Heart left ventricle (tissue), 16 donors: Measurements from ENCODE around the gene XPNPEP1. TPM values are rescaled to one million over a fixed set of nuclear protein-coding genes. Genes with fewer than 3 reads are reported as not detected.

Experiments used
- ATAC-seq, 4 donors: fragments of 200-7000 bp; cut with Tn5 transposase; one replicate each; pipeline ENCODE4 v1.9.1; 2020 to 2022; ENCODE audit warnings: moderate library complexity in 4 of 4, mild to moderate bottlenecking in 3 of 4, moderate number of reproducible peaks in 1 of 4
- DNase-seq, 5 donors: peaks; one replicate each; pipeline ENCODE4 v3.0.0-alpha.2; 2020
- H3K27ac ChIP-seq, 12 donors: fragments of 200-600 bp; sonication (generic) in 4 of 12; one replicate each; pipeline versions ENCODE4 v1.5.0 to v1.8.0; 2016 to 2022; ENCODE audit warnings: mild to moderate bottlenecking in 2 of 12
- H3K27me3 ChIP-seq, 9 donors: fragments of 200-600 bp; sonication (generic) in 2 of 9; one replicate each; pipeline versions ENCODE4 v1.5.1 to v1.8.0; 2016 to 2022; ENCODE audit warnings: mild to moderate bottlenecking in 3 of 9
- H3K36me3 ChIP-seq, 9 donors: fragments of 200-600 bp; sonication (generic) in 2 of 9; one replicate each; pipeline versions ENCODE4 v1.5.0 to v1.8.0; 2018 to 2022; ENCODE audit warnings: mild to moderate bottlenecking in 2 of 9
- H3K4me1 ChIP-seq, 12 donors: fragments of 200-600 bp; sonication (generic) in 4 of 12; one replicate each; pipeline versions ENCODE4 v1.5.0 to v1.8.0; 2016 to 2022; ENCODE audit warnings: mild to moderate bottlenecking in 3 of 12
- H3K4me3 ChIP-seq, 12 donors: fragments of 200-600 bp; sonication (generic) in 4 of 12; one replicate each; pipeline versions ENCODE4 v1.5.0 to v1.8.0; 2017 to 2022; ENCODE audit warnings: mild to moderate bottlenecking in 9 of 12, moderate library complexity in 4 of 12
- H3K9me3 ChIP-seq, 12 donors: fragments of 200-600 bp; sonication (generic) in 4 of 12; one replicate each; pipeline versions ENCODE4 v1.5.0 to v1.8.0; 2016 to 2022; ENCODE audit warnings: mild to moderate bottlenecking in 1 of 12
- POLR2A ChIP-seq, 2 donors: fragments of 450-650 bp; IDR thresholded peaks; one replicate each; pipeline ENCODE4 v1.6.1; 2017; ENCODE audit warnings: antibody characterized with exemption in 2 of 2, mild to moderate bottlenecking in 2 of 2, moderate library complexity in 2 of 2
- WGBS, 4 donors: extraction: QIAGEN DNeasy Blood & Tissue Kit in 2 of 4; methylation state at CpG; one replicate each; pipeline versions ENCODE4 v1.1.5 to v1.1.7; 2013 to 2018; 5-methylcytosine and 5-hydroxymethylcytosine counted together
- intact Hi-C, 10 donors: fragments of 100-400 bp; cut with DNase I; formaldehyde crosslinking; loops; one replicate each; pipeline versions ENCODE4 v1.11.1 to v1.14.2; 2022
- polyA plus RNA-seq, 2 donors: library from polyadenylated mRNA; stranded (reverse); fragments of 200-250 nt; gene quantifications; one replicate each; pipeline ENCODE4 v1.2.3, GENCODE V29; 2013
- total RNA-seq, 9 donors: library from RNA; depleted of rRNA in 2 of 9; stranded (reverse); fragments of >200 nt in 2 of 9; fragmentation: NEBNext Ultra II Directional in 3 of 9; extraction: Animal tissue kit (Norgen Biotek cat#: 25700) in 3 of 9; gene quantifications; one replicate each; pipeline versions ENCODE4 v1.1.0 to v1.2.4, GENCODE V29; 2016 to 2023
- TF ChIP-seq, protein P1 (sequence below), 12 donors: fragments of 200-600 bp; sonication (generic) in 4 of 12; IDR thresholded peaks; one replicate each; pipeline versions ENCODE4 v1.5.0 to v1.8.0; 2018 to 2022; ENCODE audit warnings: antibody characterized with exemption in 12 of 12, mild to moderate bottlenecking in 5 of 12
- donor health status: ischemic (EF 13 %, LVEDD 7.1; RV severe dilation, severe dysfunction).
- donor health status: healthy with polysubstance abuse.
- donor health status: DM: no; HTN: yes; CAD: no.
- donor health status: DM: no; HTN: no; CAD: no.
- donor health status: ischemic (EF 25% LVEDD 6.9; RV normal size, moderate dysfunction).
- donor health status: ischemic (EF 25% LVEDD 5.7; RV mildly dilated, moderate dysfunction).
- donor health status: healthy.
- donor health status: DM: yes; HTN: yes; CAD: no.
- donor health status: ischemic (EF 35%, LVEDD 5.7; RV mildly dilated, moderate dysfunction).
- donor health status: nonischemic (EF 11% LVEDD 7.7; RV severe dilation, severe dysfunction).
- donor health status: DM: yes; HTN: yes; CAD: no.
- donor health status: PGD.
- donor health status: ischemic (EF 29% LVEDD 5.4; RV normal size, mild dysfunction).
- donor health status: nonischemic (EF 23%, LVEDD 6.1; RV moderate dilation, normal function).

Gene XPNPEP1
- total and polyA plus RNA-seq, 11 donors = 14.5 to 77.0 (median 46.2) TPM

- Histone ChIP-seq H3K4me3 (no peak overlapping the region), H3K9me3 (no peaks in the 10 kb centered on the region), H3K4me1 (peaks cover 0 to 39% (median 19%) of the 10 kb centered on the region in 12 donors), H3K27me3 (no peaks in the 10 kb centered on the region), H3K27ac (no peak overlapping the region), H3K36me3 (peaks cover 0 to 4% (median 0%) of the 10 kb centered on the region in 9 donors)
- intact Hi-C loops = loop anchor here in 2 of 10 donors (5.0 to 10.0 kb wide), 2 partner anchors 80 to 82 kb away; partner anchors contain the start of gene ADD3 (in 2 of the 2)
- DNase-seq = no peak
- ATAC-seq = no peak
- WGBS, 4 donors = 69 to 76% (median 72%) methylated on average over 5 of the region's 5 CpGs
- TF ChIP-seq, protein P1, sequence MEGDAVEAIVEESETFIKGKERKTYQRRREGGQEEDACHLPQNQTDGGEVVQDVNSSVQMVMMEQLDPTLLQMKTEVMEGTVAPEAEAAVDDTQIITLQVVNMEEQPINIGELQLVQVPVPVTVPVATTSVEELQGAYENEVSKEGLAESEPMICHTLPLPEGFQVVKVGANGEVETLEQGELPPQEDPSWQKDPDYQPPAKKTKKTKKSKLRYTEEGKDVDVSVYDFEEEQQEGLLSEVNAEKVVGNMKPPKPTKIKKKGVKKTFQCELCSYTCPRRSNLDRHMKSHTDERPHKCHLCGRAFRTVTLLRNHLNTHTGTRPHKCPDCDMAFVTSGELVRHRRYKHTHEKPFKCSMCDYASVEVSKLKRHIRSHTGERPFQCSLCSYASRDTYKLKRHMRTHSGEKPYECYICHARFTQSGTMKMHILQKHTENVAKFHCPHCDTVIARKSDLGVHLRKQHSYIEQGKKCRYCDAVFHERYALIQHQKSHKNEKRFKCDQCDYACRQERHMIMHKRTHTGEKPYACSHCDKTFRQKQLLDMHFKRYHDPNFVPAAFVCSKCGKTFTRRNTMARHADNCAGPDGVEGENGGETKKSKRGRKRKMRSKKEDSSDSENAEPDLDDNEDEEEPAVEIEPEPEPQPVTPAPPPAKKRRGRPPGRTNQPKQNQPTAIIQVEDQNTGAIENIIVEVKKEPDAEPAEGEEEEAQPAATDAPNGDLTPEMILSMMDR (IDR thresholded peaks at IDR 0.05) = no peak
- TF ChIP-seq POLR2A (IDR thresholded peaks at IDR 0.05) = no peak
Measured at GRCh38 chr10:109924967-109925620, 1.8 kb upstream of the XPNPEP1 start.

DNA sequence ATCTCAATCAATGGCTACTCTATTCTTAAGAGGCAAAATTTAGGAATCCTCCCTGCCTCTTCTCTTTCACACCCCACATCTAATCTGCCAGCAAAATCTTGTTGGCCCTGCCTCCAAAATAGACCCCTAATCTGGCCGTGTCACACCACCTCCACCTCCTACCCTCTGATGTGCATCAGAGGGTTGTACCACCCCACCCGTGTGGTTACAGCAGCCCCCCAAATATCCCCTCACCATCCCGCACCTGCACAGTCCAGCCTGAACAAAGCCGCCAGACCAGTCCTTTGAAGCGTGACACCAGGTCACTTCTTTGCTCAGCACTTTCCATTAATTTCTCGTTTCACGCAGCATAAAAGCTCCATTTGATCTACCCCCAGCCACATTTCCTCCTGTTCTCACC lies 776 bp upstream of the XPNPEP1 start:
- H3K36me3 ChIP-seq = peaks cover 0 to 4% (median 0%) of the 10 kb centered on the region in 9 donors
- no peak for ATAC-seq
- H3K27ac ChIP-seq = peak overlapping the region in 11 of 12 donors; percentile 71 to 98 (median 95)
- TF ChIP-seq, protein P1 (IDR thresholded peaks at IDR 0.05) = no peak
- no peak for TF ChIP-seq POLR2A (IDR thresholded peaks at IDR 0.05)
- H3K9me3 ChIP-seq = no peaks in the 10 kb centered on the region
- H3K4me1 ChIP-seq = peaks cover 0 to 42% (median 19%) of the 10 kb centered on the region in 12 donors
- 95 to 98% (median 96%) methylated on average over 7 of the region's 7 CpGs for WGBS, 4 donors
- no peak for DNase-seq
- intact Hi-C loops = loop anchor here in 2 of 10 donors (5.0 to 10.0 kb wide), 2 partner anchors 81 to 83 kb away; partner anchors contain the start of gene ADD3 (in 2 of the 2)
- H3K27me3 ChIP-seq = no peaks in the 10 kb centered on the region
- H3K4me3 ChIP-seq = peak overlapping the region in 8 of 12 donors; percentile 84 to 100 (median 98)

GRCh38 chr10:109922358-109922975 lies 844 bp downstream of the XPNPEP1 start:
- Histone ChIP-seq H3K27me3 (no peaks in the 10 kb centered on the region), H3K9me3 (no peaks in the 10 kb centered on the region), H3K4me1 (peaks cover 0 to 45% (median 18%) of the 10 kb centered on the region in 12 donors), H3K36me3 (peaks cover 0 to 4% (median 0%) of the 10 kb centered on the region in 9 donors), H3K27ac (peak overlapping the region; percentile 81 to 98 (median 95)), H3K4me3 (peak overlapping the region; percentile 84 to 100 (median 97))
- ATAC-seq = peak in 2 of 4 donors; percentile 8 to 18
- DNase-seq = no peak
- intact Hi-C loops = loop anchor here in 2 of 10 donors (5.0 to 10.0 kb wide), 2 partner anchors 82 to 85 kb away; partner anchors contain the start of gene ADD3 (in 2 of the 2)
- TF ChIP-seq, protein P1 (IDR thresholded peaks at IDR 0.05) = no peak
- TF ChIP-seq POLR2A (IDR thresholded peaks at IDR 0.05) = no peak
- WGBS, 4 donors = 7 to 18% (median 11%) methylated on average over 6 to 7 of the region's 7 CpGs

- no peak overlapping the region for H3K4me3 ChIP-seq
- H3K27me3 ChIP-seq = no peaks in the 10 kb centered on the region
- H3K27ac ChIP-seq = no peak overlapping the region
- 78 to 87% (median 79%) methylated on average over 3 of the region's 3 CpGs for WGBS, 4 donors
- no peak for DNase-seq
- peaks cover 0 to 70% (median 21%) of the 10 kb centered on the region in 12 donors for H3K4me1 ChIP-seq
- no peak for TF ChIP-seq POLR2A (IDR thresholded peaks at IDR 0.05)
- TF ChIP-seq, protein P1 (IDR thresholded peaks at IDR 0.05) = no peak
- intact Hi-C loops = loop anchor here in 2 of 10 donors (5.0 to 10.0 kb wide), 2 partner anchors 85 to 87 kb away; partner anchors contain the start of gene ADD3 (in 2 of the 2)
- no peaks in the 10 kb centered on the region for H3K9me3 ChIP-seq
- H3K36me3 ChIP-seq = peaks cover 0 to 4% (median 0%) of the 10 kb centered on the region in 9 donors
- ATAC-seq = no peak
Measured at GRCh38 chr10:109920016-109920415, 3.3 kb downstream of the XPNPEP1 start.
